GM19023 (cell line): ENCODE data around the gene ETNPPL.
"Not testable (repeated sequence)": the region's sequence is repeated elsewhere in the genome, so short reads cannot be mapped to it uniquely, and the experiment has no call there.

ENCODE experiments used
- ATAC-seq: cut with Tn5 transposase; IDR thresholded peaks from one replicate; pipeline ENCODE4 v1.9.1; 2021; ENCODE audit warnings: mild to moderate bottlenecking, moderate library complexity; ENCODE audit not compliant: unreplicated experiment

The ETNPPL gene

GRCh38 chr4:108758498-108758897 lies 4.4 kb downstream of the ETNPPL start:
- no peak for ATAC-seq

DNA sequence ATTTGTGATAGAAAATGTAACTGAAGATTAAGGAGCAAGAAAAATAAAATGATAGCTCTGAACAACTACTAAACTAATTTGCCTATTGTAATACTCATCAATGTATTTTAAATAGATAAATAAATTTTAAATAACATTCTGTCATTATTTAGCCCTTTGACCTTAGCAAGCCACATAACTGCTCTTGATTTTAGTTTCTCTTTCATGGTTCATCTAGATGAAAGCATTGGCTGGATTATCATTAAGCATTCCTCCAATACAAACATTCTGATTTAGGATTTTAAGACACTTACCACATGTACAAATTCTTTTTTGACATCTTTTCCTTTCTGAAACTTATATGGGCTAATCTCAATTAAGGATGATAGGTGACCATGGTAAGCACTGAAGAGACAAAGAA lies 8.5 kb downstream of the ETNPPL start:
- ATAC-seq: no peak

GRCh38 chr4:108751321-108751720 lies 11.5 kb downstream of the ETNPPL start:
- ATAC-seq: no peak

DNA sequence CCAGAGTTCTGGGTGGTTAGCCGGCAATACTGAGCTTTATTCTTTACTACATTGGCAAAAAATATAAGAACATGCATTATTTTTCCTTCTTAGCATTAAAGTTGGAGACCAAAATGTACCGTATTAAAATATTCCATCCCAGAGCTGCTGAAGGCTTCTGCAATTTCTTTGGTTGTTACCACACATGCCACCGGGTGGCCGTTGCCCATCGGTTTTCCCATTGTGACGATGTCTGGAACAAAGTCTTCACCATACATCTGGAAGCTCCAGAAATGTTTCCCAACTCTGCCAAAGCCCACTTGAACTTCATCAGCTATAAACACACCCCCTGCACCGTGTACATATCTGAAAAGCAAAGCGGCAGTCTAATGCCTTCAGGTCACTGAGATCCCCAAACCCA lies 13.7 kb downstream of the ETNPPL start:
- no peak for ATAC-seq

DNA sequence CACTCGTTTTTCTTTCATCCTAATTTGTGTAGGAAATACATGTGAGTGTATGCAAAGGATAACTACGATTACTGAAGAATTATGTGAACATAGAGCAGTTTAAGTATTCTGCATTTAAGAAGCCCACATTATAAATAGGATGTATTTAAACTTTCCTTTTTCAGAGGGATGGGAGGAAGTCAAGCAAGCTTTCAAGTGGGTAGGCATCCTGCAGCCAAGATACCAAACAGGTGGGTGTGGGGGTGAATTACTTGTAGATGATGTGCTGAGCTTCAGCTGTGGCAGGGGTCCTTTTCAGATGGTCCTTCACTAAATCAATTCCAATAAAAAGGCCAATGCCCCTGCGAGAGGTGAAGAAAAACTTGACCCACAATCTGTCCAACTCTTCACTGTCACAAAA lies 16.3 kb downstream of the ETNPPL start:
- ATAC-seq: no peak

DNA sequence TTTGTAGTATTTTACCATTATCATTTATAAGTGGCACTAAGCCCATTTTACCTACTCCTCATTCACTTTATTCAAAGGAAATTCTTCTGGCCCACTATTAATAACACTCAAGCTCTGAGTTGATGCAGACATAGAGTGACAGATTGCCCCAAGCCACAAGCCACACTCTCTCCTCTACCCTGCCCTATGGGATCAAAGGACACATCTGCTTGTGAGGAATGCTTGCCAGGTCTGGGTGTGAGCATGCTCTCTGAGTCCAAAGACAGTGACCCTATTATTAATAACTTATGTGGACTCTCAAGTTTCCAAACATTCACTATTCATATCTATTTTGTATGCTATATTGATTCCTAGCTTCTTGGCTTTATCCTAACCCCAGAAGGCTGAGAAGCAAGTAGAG lies 18.5 kb downstream of the ETNPPL start:
- ATAC-seq: no peak

GRCh38 chr4:108742451-108743420 lies 20.1 kb downstream of the ETNPPL start:
- ATAC-seq: no peak

- no peak for ATAC-seq
Measured at GRCh38 chr4:108738003-108738706, 24.7 kb downstream of the ETNPPL start.

DNA sequence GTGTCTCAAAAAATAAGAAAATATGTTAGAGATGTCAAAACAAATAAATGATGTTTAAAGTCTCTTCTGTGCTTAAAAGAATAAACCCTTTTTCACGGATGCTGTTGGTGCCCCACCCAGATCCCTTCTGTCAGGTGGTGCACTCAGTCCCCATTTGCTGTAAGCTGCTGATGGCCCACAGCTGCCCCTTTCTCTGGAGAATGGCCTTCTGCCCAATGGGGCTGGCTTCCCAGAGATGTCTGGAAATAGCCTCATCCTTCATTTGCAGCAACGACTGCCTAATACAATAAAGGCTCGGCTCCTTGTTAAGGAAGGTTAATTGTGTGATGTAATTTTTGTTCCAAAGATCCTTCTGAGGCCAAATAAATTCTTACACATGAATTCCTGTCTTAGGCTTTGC lies 31.8 kb downstream of the ETNPPL start:
- ATAC-seq: no peak

GRCh38 chr4:108730579-108730978 lies 32.3 kb downstream of the ETNPPL start:
- ATAC-seq: no peak

DNA sequence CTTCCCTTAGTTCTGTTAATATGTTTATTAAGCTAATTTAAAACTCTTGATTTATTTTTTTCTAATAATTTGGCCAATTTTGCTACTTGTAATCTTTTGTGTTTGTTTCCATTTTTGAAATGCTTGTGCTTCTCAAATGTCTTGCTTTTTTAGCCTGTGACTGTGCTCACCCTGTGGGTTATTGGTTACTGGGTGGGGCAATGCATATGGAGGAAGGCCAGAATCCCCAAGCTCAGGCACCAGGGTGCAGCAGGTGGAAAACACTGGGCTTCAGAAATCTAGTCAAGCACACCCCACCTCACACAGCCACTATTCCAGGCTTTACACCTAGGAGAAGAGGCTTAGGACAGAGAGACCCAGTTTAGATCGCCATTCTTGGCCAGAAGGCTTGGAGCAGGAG lies 33.1 kb downstream of the ETNPPL start:
- no peak for ATAC-seq

GRCh38 chr4:108725457-108725856 lies 37.4 kb downstream of the ETNPPL start:
- ATAC-seq: no peak

GRCh38 chr4:108717386-108717785 lies 45.5 kb downstream of the ETNPPL start:
- no peak for ATAC-seq

GRCh38 chr4:108716340-108716739 lies 46.5 kb downstream of the ETNPPL start:
- no peak for ATAC-seq

- ATAC-seq: no peak
Measured at GRCh38 chr4:108714880-108715279, 48.0 kb downstream of the ETNPPL start.

DNA sequence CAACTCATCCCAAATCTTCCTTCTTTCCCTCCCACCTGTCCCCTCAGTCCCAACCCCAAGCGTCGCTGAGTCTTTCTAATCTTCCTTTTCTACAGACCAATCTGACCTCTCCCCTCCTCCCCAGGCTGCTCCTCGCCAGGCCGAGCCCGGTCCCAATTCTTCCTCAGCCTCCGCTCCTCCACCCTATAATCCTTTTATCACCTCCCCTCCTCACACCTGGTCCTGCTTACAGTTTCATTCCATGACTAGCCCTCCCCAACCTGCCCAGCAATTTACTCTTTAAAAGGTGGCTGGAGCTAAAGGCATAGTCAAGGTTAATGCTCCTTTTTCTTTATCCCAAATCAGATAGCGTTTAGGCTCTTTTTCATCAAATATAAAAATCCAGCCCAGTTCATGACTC lies 52.3 kb downstream of the ETNPPL start:
- ATAC-seq: not testable (repeated sequence)

- ATAC-seq: no peak
Measured at GRCh38 chr4:108709722-108710121, 53.1 kb downstream of the ETNPPL start.

- ATAC-seq: no peak
Measured at GRCh38 chr4:108709234-108709633, 53.6 kb downstream of the ETNPPL start.

GRCh38 chr4:108706289-108706688 lies 56.6 kb downstream of the ETNPPL start:
- no peak for ATAC-seq

GRCh38 chr4:108703966-108704365 lies 58.9 kb downstream of the ETNPPL start:
- no peak for ATAC-seq

- ATAC-seq: no peak
Measured at GRCh38 chr4:108703370-108703769, 59.5 kb downstream of the ETNPPL start.

DNA sequence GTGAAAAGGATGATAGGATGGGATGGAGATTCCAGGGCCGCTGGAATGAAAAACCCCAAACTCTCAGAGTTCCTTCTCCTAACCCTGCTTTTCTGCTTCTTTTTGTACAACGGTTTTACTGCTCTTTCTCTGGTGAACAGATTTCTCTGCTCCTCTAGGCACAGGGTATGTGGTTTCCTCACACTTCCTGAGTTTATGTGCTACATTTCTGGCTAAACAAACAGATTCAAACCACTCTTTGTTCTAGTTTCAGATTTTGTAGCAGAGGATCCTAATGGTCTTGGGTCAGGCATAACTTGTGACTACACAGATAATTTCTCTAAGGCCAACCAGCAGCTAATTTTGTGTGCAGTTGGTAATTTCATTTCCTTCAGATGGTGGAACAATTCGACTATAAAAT lies 59.9 kb downstream of the ETNPPL start:
- ATAC-seq: no peak
